HepG2 (cell line): ENCODE measurements around the gene TNFSF15. TPM values are rescaled to one million over a fixed set of nuclear protein-coding genes. Genes with fewer than 3 reads are reported as not detected.

Source experiments
- ATAC-seq: fragments of 200-7000 bp; cut with Tn5 transposase; 3 replicates; pipeline ENCODE4 v1.9.1; 2020; ENCODE audit warnings: mild to moderate bottlenecking, moderate library complexity
- BruUV-seq: library from RNA; stranded (reverse); fragments of 400-500 nt; replicated peaks from 2 replicates; lab custom pipeline; 2021; lab: Mats Ljungman, UMichigan
- CTCF ChIA-PET: fragments of 300-600 bp; formaldehyde crosslinking; extraction: SDS; loops from one replicate; lab custom pipeline; 2021; ENCODE audit warnings: low total read pairs, inconsistent platforms, low intra/inter-chr PET ratio; lab: Yijun Ruan, JAX
- POLR2A ChIA-PET: fragments of 350-600 bp; sonication (Branson Sonifier 250); formaldehyde crosslinking; loops from one replicate; lab custom pipeline; 2020; ENCODE audit warnings: antibody characterized with exemption, inconsistent platforms; lab: Yijun Ruan, JAX
- DNase-seq: peaks from one replicate; pipeline ENCODE4 v3.0.0-alpha.2; 2015; ENCODE audit warnings: low spot score
- FAIRE-seq: peaks from 3 replicates; lab custom pipeline; 2011; peaks lifted over from hg19 to GRCh38; lab: Jason Lieb, UNC
- H2AFZ ChIP-seq: one replicate; pipeline ENCODE4 v1.6.1; 2011; ENCODE audit warnings: low read length, inconsistent platforms
- H3K27ac ChIP-seq: fragments of 300-600 bp; 3 replicates; pipeline ENCODE4 v1.8.0; 2011; ENCODE audit warnings: mixed run types, mild to moderate bottlenecking, mixed read lengths, low read length, inconsistent platforms; ENCODE audit not compliant: insufficient read depth; ENCODE audit errors: extremely low read length
- H3K27me3 ChIP-seq, 2 experiments: fragments of 200-600 bp in 1 of 2; 2 replicates in 1 of 2; 3 replicates in 1 of 2; pipeline versions ENCODE4 v1.6.0 to v1.8.0; 2011; ENCODE audit warnings: low read length in 2 of 2, mild to moderate bottlenecking in 2 of 2, moderate library complexity in 2 of 2, inconsistent platforms in 1 of 2; ENCODE audit not compliant: insufficient read depth in 2 of 2, control insufficient read depth in 1 of 2
- H3K36me3 ChIP-seq, 2 experiments: fragments of 200-600 bp in 1 of 2; replicated peaks in 1 of 2; 2 replicates in 1 of 2; 3 replicates in 1 of 2; pipeline versions ENCODE4 v1.5.1 to v1.8.0; 2011; ENCODE audit warnings: low read length in 2 of 2, inconsistent platforms in 1 of 2; ENCODE audit not compliant: insufficient read depth in 2 of 2, control insufficient read depth in 1 of 2
- H3K4me1 ChIP-seq: 2 replicates; pipeline ENCODE4 v1.5.1; 2012; ENCODE audit warnings: low read length, inconsistent platforms; ENCODE audit not compliant: insufficient read depth
- H3K4me2 ChIP-seq: 2 replicates; pipeline ENCODE4 v1.6.0; 2011; ENCODE audit warnings: low read depth, low read length, inconsistent platforms
- H3K4me3 ChIP-seq, 3 experiments: fragments of 200-600 bp in 1 of 3; sonication (generic), shearing (Covaris generic) in 1 of 3; replicated peaks in 1 of 3; 2 replicates each; pipeline ENCODE4 v1.5.1; 2011 to 2016; ENCODE audit warnings: low read length in 3 of 3, inconsistent platforms in 2 of 3, low read depth in 2 of 3, mild to moderate bottlenecking in 2 of 3, control low read depth in 1 of 3, mixed read lengths in 1 of 3; ENCODE audit not compliant: insufficient read depth in 1 of 3
- H3K79me2 ChIP-seq: one replicate; pipeline ENCODE4 v1.6.1; 2011; ENCODE audit warnings: low read length, inconsistent platforms; ENCODE audit not compliant: insufficient read depth
- H3K9ac ChIP-seq: 2 replicates; pipeline ENCODE4 v1.6.0; 2011; ENCODE audit warnings: mild to moderate bottlenecking, low read depth, low read length, inconsistent platforms; ENCODE audit not compliant: insufficient read depth
- H3K9me3 ChIP-seq: 2 replicates; pipeline ENCODE4 v1.5.1; 2012; ENCODE audit warnings: mild to moderate bottlenecking, low read length
- H4K20me1 ChIP-seq: 2 replicates; pipeline ENCODE4 v1.6.0; 2011; ENCODE audit warnings: inconsistent platforms, mild to moderate bottlenecking, low read length, moderate library complexity; ENCODE audit not compliant: insufficient read depth
- CCAR2 ChIP-seq: fragments of 200-400 bp; formaldehyde crosslinking; optimal IDR thresholded peaks from 2 replicates; pipeline ENCODE3; 2018; ENCODE audit warnings: low read depth, mild to moderate bottlenecking, low read length, moderate library complexity
- FLYWCH1 ChIP-seq: sonication (generic); formaldehyde crosslinking; IDR thresholded peaks from 2 replicates; pipeline ENCODE4 v1.8.1; 2023; ENCODE audit warnings: mild to moderate bottlenecking, missing genetic modification reagents
- GABPB1 ChIP-seq: IDR thresholded peaks from 2 replicates; pipeline ENCODE4 v1.6.1; 2016; ENCODE audit warnings: mild to moderate bottlenecking, missing genetic modification reagents, moderate library complexity, missing compliant biosample characterization
- GATA4 ChIP-seq: sonication (generic); IDR thresholded peaks from 2 replicates; pipeline ENCODE4 v1.6.1; 2016; ENCODE audit warnings: antibody characterized with exemption, low read depth, borderline replicate concordance
- IKZF4 ChIP-seq: sonication (generic); formaldehyde crosslinking; IDR thresholded peaks from 2 replicates; pipeline ENCODE4 v1.5.1; 2020; ENCODE audit warnings: borderline replicate concordance, mild to moderate bottlenecking, low read depth, missing genetic modification reagents; ENCODE audit errors: not compliant biosample characterization
- RFX1 ChIP-seq: fragments of 450-650 bp; IDR thresholded peaks from 2 replicates; pipeline ENCODE4 v1.6.1; 2017
- SALL1 ChIP-seq: sonication (generic); formaldehyde crosslinking; IDR thresholded peaks from 2 replicates; pipeline ENCODE4 v1.8.0; 2022; ENCODE audit warnings: mild to moderate bottlenecking, missing genetic modification reagents
- SATB2 ChIP-seq: sonication (generic); formaldehyde crosslinking; IDR thresholded peaks from 2 replicates; pipeline ENCODE4 v1.5.0; 2020; ENCODE audit warnings: missing genetic modification reagents
- SIN3B ChIP-seq: fragments of 150-350 bp; IDR thresholded peaks from 2 replicates; pipeline ENCODE4 v1.6.1; 2014; ENCODE audit warnings: low read length
- SKI ChIP-seq: fragments of 450-650 bp; IDR thresholded peaks from one replicate; pipeline ENCODE4 v1.6.1; 2018; ENCODE audit warnings: mild to moderate bottlenecking; ENCODE audit not compliant: partially characterized antibody
- TCF7L2 ChIP-seq: IDR thresholded peaks from 2 replicates; pipeline ENCODE4 v1.6.1; 2011; ENCODE audit warnings: mild to moderate bottlenecking, low read depth, low read length, moderate library complexity
- TEAD3 ChIP-seq: optimal IDR thresholded peaks from 2 replicates; pipeline ENCODE3; 2016; ENCODE audit warnings: borderline replicate concordance
- ZFX ChIP-seq: sonication (generic); formaldehyde crosslinking; IDR thresholded peaks from 2 replicates; pipeline ENCODE4 v1.4.0; 2020; ENCODE audit warnings: mild to moderate bottlenecking, low read depth, missing genetic modification reagents, moderate library complexity
- ZNF10 ChIP-seq: sonication (generic); formaldehyde crosslinking; IDR thresholded peaks from 2 replicates; pipeline ENCODE4 v1.4.0; 2020; ENCODE audit warnings: mild to moderate bottlenecking, low read depth, missing genetic modification reagents, borderline replicate concordance
- ZNF235 ChIP-seq: sonication (generic); formaldehyde crosslinking; IDR thresholded peaks from 2 replicates; pipeline ENCODE4 v1.8.1; 2023; ENCODE audit warnings: mild to moderate bottlenecking, missing genetic modification reagents, borderline replicate concordance
- ZNF547 ChIP-seq: sonication (generic); formaldehyde crosslinking; IDR thresholded peaks from 2 replicates; pipeline ENCODE4 v1.5.1; 2020; ENCODE audit warnings: mild to moderate bottlenecking, missing genetic modification reagents
- ZNF549 ChIP-seq: sonication (generic); formaldehyde crosslinking; IDR thresholded peaks from 2 replicates; pipeline ENCODE4 v1.5.0; 2020; ENCODE audit warnings: missing genetic modification reagents
- ZNF607 ChIP-seq: sonication (generic); formaldehyde crosslinking; IDR thresholded peaks from 2 replicates; pipeline ENCODE4 v1.5.1; 2020; ENCODE audit warnings: missing genetic modification reagents, mild to moderate bottlenecking, borderline replicate concordance
- WGBS: methylation state at CpG from one replicate; pipeline ENCODE4 v1.1.6; 2017; ENCODE audit warnings: low lambda C conversion rate; 5-methylcytosine and 5-hydroxymethylcytosine counted together
- in situ Hi-C: cut with HindIII; loops from 2 replicates; pipeline ENCODE4 v1.10.0; 2017; ENCODE audit warnings: low pct_unique_long_range_greater_than_20kb; ENCODE audit not compliant: extremely low pct_ligation_motif_present
- intact Hi-C: fragments of 100-400 bp; cut with micrococcal nuclease; formaldehyde crosslinking; loops from one replicate; pipeline ENCODE4 v1.10.0; 2022; ENCODE audit not compliant: unreplicated experiment
- polyA plus RNA-seq, 8 experiments: library from polyadenylated mRNA; depleted of rRNA in 3 of 8; stranded (reverse) in 7 of 8; unstranded in 1 of 8; fragments of >200 nt; fragmentation: Illumina TruSeq in 4 of 8; extraction: Trizol in 4 of 8; gene quantifications; 2 replicates each; pipeline versions ENCODE4 v1.2.1 to v1.2.3, GENCODE V29; 2011 to 2016; ENCODE audit warnings: low read depth in 4 of 8, missing spikeins in 1 of 8, mixed read lengths in 1 of 8; ENCODE audit not compliant: insufficient read depth in 1 of 8
- total RNA-seq, 5 experiments: library from RNA; depleted of rRNA; stranded (reverse); fragments of >200 nt; fragmentation: Illumina TruSeq; extraction: Trizol; gene quantifications; 2 replicates each; pipeline ENCODE4 v1.2.3, GENCODE V29; 2016; ENCODE audit warnings: low read depth in 1 of 5
- TF ChIP-seq, protein P1 (sequence below): sonication (generic); formaldehyde crosslinking; IDR thresholded peaks from 2 replicates; pipeline ENCODE4 v1.4.0; 2020; ENCODE audit warnings: missing genetic modification reagents, borderline replicate concordance
- TF ChIP-seq, protein P2 (sequence below): sonication (generic); formaldehyde crosslinking; IDR thresholded peaks from 2 replicates; pipeline ENCODE4 v1.9.0; 2021; ENCODE audit warnings: missing genetic modification reagents, mild to moderate bottlenecking, borderline replicate concordance
- TF ChIP-seq, protein P3 (sequence below): sonication (generic); formaldehyde crosslinking; IDR thresholded peaks from 2 replicates; pipeline ENCODE4 v1.9.0; 2022; ENCODE audit warnings: low read depth, missing genetic modification reagents
- TF ChIP-seq, protein P4 (sequence below): IDR thresholded peaks from 2 replicates; pipeline ENCODE4 v1.6.1; 2016; ENCODE audit warnings: missing compliant biosample characterization, missing genetic modification reagents, borderline replicate concordance

Gene TNFSF15
- total and polyA plus RNA-seq, 2 of the 13 experiments (the other 11 are each of a cell fraction or from before 2014, with no cell fraction given) = 0.02 to 0.03 TPM

DNA sequence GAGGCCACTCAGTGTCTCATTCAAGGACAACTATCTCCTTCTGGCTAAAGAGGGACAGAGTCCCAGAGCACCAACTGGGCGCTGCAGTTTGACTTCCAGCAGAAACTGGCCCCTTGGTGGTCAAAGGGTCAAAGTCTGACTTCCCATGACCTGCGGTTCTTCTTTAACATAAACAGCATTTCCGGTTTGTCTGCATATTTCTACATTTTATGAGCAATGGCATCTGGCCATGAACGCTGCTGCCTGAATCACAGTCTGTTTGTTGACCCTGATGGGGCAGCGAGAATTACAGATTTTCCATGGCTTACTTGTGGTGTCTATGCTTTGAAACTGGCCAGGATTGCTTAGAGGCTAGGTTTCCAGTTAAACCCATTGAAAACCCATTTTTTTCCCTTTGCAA lies 1.3 kb downstream of the TNFSF15 start:
- Histone ChIP-seq H3K9me3 (no peaks in the 10 kb centered on the region), H3K4me1 (peaks cover 40% of the 10 kb centered on the region), H3K4me2 (peak overlapping the region; percentile 29; the same call in 1 of the 2 replicates), H3K9ac (no peak overlapping the region), H3K36me3 (no peaks in the 10 kb centered on the region), H3K79me2 (no peaks in the 10 kb centered on the region), H3K27ac (no peak overlapping the region), H4K20me1 (no peaks in the 10 kb centered on the region), H3K4me3 (no peak overlapping the region), H2AFZ (no peak overlapping the region), H3K27me3 (no peaks in the 10 kb centered on the region)
- POLR2A ChIA-PET = no interaction called here
- CTCF ChIA-PET = no interaction called here
- intact Hi-C loops (no loop called here), in situ Hi-C loops (no loop called here)
- peak; percentile 36 for FAIRE-seq
- DNase-seq = peak; percentile 50
- peak; percentile 30; the same call in 2 of the 3 replicates for ATAC-seq
- 0% methylated on average over 5 of the region's 5 CpGs for WGBS
- BruUV-seq = no TSS peak
- TF ChIP-seq ZNF549 (CRISPR knock-in tag) (no peak), ZFX (no peak), ZNF10 (CRISPR knock-in tag) (no peak), GATA4 (no peak), SKI (peak; percentile 70), SATB2 (CRISPR knock-in tag) (no peak), RFX1 (no peak), ZNF235 (CRISPR knock-in tag) (no peak), FLYWCH1 (no peak), SALL1 (peak; percentile 56; the same call in 1 of the 2 replicates), TEAD3 (peak; percentile 38), ZNF547 (CRISPR knock-in tag) (no peak), ZNF607 (no peak), CCAR2 (no peak), TCF7L2 (no peak), IKZF4 (no peak), GABPB1 (CRISPR knock-in tag) (peak; percentile 61), SIN3B (no peak)
- TF ChIP-seq, protein P1, sequence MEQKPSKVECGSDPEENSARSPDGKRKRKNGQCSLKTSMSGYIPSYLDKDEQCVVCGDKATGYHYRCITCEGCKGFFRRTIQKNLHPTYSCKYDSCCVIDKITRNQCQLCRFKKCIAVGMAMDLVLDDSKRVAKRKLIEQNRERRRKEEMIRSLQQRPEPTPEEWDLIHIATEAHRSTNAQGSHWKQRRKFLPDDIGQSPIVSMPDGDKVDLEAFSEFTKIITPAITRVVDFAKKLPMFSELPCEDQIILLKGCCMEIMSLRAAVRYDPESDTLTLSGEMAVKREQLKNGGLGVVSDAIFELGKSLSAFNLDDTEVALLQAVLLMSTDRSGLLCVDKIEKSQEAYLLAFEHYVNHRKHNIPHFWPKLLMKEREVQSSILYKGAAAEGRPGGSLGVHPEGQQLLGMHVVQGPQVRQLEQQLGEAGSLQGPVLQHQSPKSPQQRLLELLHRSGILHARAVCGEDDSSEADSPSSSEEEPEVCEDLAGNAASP (CRISPR knock-in tag) = 0 out of 2 replicates have a peak, but pooled peaks have one; percentile 20
- TF ChIP-seq, protein P2, sequence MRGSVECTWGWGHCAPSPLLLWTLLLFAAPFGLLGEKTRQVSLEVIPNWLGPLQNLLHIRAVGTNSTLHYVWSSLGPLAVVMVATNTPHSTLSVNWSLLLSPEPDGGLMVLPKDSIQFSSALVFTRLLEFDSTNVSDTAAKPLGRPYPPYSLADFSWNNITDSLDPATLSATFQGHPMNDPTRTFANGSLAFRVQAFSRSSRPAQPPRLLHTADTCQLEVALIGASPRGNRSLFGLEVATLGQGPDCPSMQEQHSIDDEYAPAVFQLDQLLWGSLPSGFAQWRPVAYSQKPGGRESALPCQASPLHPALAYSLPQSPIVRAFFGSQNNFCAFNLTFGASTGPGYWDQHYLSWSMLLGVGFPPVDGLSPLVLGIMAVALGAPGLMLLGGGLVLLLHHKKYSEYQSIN (CRISPR knock-in tag) = no peak
- TF ChIP-seq, protein P3, sequence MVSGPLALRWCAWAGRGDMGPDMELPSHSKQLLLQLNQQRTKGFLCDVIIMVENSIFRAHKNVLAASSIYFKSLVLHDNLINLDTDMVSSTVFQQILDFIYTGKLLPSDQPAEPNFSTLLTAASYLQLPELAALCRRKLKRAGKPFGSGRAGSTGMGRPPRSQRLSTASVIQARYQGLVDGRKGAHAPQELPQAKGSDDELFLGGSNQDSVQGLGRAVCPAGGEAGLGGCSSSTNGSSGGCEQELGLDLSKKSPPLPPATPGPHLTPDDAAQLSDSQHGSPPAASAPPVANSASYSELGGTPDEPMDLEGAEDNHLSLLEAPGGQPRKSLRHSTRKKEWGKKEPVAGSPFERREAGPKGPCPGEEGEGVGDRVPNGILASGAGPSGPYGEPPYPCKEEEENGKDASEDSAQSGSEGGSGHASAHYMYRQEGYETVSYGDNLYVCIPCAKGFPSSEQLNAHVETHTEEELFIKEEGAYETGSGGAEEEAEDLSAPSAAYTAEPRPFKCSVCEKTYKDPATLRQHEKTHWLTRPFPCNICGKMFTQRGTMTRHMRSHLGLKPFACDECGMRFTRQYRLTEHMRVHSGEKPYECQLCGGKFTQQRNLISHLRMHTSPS = no peak
- TF ChIP-seq, protein P4, sequence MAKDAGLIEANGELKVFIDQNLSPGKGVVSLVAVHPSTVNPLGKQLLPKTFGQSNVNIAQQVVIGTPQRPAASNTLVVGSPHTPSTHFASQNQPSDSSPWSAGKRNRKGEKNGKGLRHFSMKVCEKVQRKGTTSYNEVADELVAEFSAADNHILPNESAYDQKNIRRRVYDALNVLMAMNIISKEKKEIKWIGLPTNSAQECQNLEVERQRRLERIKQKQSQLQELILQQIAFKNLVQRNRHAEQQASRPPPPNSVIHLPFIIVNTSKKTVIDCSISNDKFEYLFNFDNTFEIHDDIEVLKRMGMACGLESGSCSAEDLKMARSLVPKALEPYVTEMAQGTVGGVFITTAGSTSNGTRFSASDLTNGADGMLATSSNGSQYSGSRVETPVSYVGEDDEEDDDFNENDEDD (CRISPR knock-in tag) = no peak
